Left lung (tissue), 10 donors: Measurements from ENCODE around the gene USP12. TPM values are rescaled to one million over a fixed set of nuclear protein-coding genes. Genes with fewer than 3 reads are reported as not detected.
"Not testable (repeated sequence)": the region's sequence is repeated elsewhere in the genome, so short reads cannot be mapped to it uniquely, and the experiment has no call there.

Experiments used
- ATAC-seq: fragments of 200-7000 bp; cut with Tn5 transposase; one replicate; pipeline ENCODE4 v1.9.1; 2020; ENCODE audit warnings: moderate library complexity
- DNase-seq, 4 donors: peaks; one replicate each; pipeline ENCODE4 v3.0.0-alpha.2; 2013 to 2020
- H3K27ac ChIP-seq, 2 donors: fragments of 200-600 bp; sonication (generic) in 1 of 2; one replicate each; pipeline versions ENCODE4 v1.5.0 to v1.8.0; 2020 to 2021
- H3K27me3 ChIP-seq, 2 donors: fragments of 200-600 bp; sonication (generic) in 1 of 2; one replicate each; pipeline versions ENCODE4 v1.5.0 to v1.8.0; 2020 to 2021
- H3K36me3 ChIP-seq, 2 donors: fragments of 200-600 bp; sonication (generic) in 1 of 2; one replicate each; pipeline versions ENCODE4 v1.5.0 to v1.8.0; 2020 to 2021
- H3K4me1 ChIP-seq, 2 donors: fragments of 200-600 bp; one replicate each; pipeline ENCODE4 v1.8.0; 2021
- H3K4me3 ChIP-seq, 2 donors: fragments of 200-600 bp; sonication (generic) in 1 of 2; one replicate each; pipeline versions ENCODE4 v1.5.0 to v1.8.0; 2020 to 2021; ENCODE audit warnings: mild to moderate bottlenecking in 1 of 2
- H3K9me3 ChIP-seq, 2 donors: fragments of 200-600 bp; sonication (generic) in 1 of 2; one replicate each; pipeline versions ENCODE4 v1.5.0 to v1.8.0; 2020 to 2021
- intact Hi-C, 2 donors: fragments of 100-400 bp; cut with DNase I; formaldehyde crosslinking; loops; one replicate each; pipeline versions ENCODE4 v1.11.2 to v1.14.2; 2022
- polyA plus RNA-seq, 6 donors: library from polyadenylated mRNA; unstranded; fragments of 120-200 nt; gene quantifications; one replicate each; pipeline ENCODE4 v1.2.1, GENCODE V29; 2013; ENCODE audit not compliant: insufficient read length in 6 of 6
- total RNA-seq, 2 donors: library from RNA; stranded (reverse); fragmentation: NEBNext Ultra II Directional; extraction: Animal tissue kit (Norgen Biotek cat#: 25700); gene quantifications; one replicate each; pipeline ENCODE4 v1.2.1, GENCODE V29; 2021
- TF ChIP-seq, protein P1 (sequence below), 2 donors: fragments of 200-600 bp; sonication (generic) in 1 of 2; IDR thresholded peaks; one replicate each; pipeline versions ENCODE4 v1.5.0 to v1.8.0; 2021; ENCODE audit warnings: antibody characterized with exemption in 2 of 2
- donor health status: DM: no; HTN: yes; CAD: no.
- donor health status: DM: no; HTN: no; CAD: no.

Gene USP12
- total and polyA plus RNA-seq, 8 donors, result 22.8 to 44.4 (median 38.8) TPM

DNA sequence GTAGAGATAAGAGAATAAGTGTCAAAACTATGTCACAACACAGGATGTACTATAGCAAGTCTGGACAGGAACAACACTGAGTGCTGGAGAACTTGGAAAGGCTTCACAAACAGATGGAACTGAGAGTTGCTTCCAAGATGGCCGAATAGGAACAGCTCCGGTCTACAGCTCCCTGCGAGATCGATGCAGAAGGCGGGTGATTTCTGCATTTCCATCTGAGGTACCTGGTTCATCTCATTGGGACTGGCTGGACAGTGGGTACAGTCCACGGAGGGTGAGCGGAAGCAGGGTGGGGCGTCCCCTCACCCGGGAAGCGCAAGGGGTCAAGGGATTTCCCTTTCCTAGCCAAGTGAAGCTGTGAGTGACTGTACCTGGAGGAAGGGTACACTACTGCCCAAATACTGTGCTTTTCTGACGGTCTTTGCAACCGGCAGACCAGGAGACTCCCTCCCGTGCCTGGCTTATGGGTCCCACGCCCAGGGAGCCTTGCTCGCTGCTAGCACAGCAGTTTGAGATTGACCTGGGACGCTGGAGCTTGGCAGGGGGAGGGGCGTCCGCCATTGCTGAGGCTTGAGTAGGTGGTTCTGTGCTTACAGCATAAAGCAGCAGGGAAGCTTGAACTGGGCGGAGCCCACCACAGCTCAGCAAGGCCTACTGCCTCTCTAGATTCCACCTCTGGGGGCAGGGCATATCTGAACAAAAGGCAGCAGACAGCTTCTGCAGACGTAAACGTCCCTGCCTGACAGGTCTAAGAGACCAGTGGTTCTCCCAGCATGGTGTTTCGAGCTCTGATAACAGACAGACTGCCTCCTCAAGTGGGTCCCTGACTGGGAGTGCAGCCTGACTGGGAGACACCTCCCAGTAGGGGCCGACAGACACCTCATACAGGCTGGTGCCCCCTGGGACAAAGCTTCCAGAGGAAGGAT is 46.0 kb downstream of the USP12 start:
- intact Hi-C loops, result no loop called here
- TF ChIP-seq, protein P1, sequence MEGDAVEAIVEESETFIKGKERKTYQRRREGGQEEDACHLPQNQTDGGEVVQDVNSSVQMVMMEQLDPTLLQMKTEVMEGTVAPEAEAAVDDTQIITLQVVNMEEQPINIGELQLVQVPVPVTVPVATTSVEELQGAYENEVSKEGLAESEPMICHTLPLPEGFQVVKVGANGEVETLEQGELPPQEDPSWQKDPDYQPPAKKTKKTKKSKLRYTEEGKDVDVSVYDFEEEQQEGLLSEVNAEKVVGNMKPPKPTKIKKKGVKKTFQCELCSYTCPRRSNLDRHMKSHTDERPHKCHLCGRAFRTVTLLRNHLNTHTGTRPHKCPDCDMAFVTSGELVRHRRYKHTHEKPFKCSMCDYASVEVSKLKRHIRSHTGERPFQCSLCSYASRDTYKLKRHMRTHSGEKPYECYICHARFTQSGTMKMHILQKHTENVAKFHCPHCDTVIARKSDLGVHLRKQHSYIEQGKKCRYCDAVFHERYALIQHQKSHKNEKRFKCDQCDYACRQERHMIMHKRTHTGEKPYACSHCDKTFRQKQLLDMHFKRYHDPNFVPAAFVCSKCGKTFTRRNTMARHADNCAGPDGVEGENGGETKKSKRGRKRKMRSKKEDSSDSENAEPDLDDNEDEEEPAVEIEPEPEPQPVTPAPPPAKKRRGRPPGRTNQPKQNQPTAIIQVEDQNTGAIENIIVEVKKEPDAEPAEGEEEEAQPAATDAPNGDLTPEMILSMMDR (IDR thresholded peaks at IDR 0.05), result no peak
- Histone ChIP-seq H3K36me3 (no peaks in the 10 kb centered on the region), H3K9me3 (peaks cover 0 to 24% of the 10 kb centered on the region in 2 donors), H3K4me3 (no peak overlapping the region), H3K4me1 (peaks cover 3 to 45% of the 10 kb centered on the region in 2 donors), H3K27me3 (no peaks in the 10 kb centered on the region), H3K27ac (no peak overlapping the region)
- ATAC-seq, result no peak
- DNase-seq, result no peak

DNA sequence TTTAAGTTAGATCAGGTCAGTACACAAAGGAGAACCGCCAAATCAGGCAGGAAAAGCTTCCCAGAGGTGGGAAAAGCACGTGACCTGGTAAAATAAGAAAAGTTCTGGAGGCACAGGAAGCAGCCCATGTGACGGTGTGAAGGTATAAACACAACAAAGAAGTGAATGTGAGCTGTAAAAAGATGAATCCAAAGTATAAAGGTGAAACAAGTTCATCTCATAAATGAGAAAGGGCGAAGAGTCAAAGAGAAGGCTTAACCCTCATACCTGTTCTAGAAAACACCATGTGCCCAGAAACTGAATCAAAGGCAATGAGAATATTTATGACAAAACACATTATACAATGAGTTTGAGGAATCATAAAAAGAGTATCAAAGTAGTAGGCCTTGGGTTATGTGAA is 47.0 kb downstream of the USP12 start:
- DNase-seq (no peak), ATAC-seq (no peak)
- Histone ChIP-seq H3K4me3 (no peak overlapping the region), H3K4me1 (peaks cover 0 to 46% of the 10 kb centered on the region in 2 donors), H3K36me3 (no peaks in the 10 kb centered on the region), H3K27ac (no peak overlapping the region), H3K27me3 (no peaks in the 10 kb centered on the region), H3K9me3 (peaks cover 0 to 21% of the 10 kb centered on the region in 2 donors)
- intact Hi-C loops, result no loop called here
- TF ChIP-seq, protein P1 (IDR thresholded peaks at IDR 0.05), result no peak

DNA sequence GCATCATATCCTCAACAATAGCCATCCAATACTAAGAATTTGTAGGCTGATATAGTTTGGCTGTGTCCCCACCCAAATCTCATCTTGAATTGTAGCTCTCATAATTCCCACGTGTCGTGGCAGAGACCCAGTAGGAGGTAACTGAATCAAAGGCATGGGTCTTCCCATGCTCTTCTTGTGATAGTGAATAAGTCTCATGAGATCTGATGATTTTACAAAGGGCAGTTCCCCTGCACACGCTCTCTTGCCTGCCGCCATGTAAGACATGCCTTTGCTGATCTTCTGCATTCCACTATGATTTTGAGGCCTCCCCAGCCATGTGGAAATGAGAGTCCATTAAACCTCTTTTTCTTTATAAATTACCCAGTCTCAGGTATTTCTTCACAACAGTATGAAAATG is 48.2 kb downstream of the USP12 start:
- Histone ChIP-seq H3K4me1 (peaks cover 0 to 44% of the 10 kb centered on the region in 2 donors), H3K9me3 (peaks cover 0 to 21% of the 10 kb centered on the region in 2 donors)
- ATAC-seq, H3K4me3 ChIP-seq, H3K27ac ChIP-seq, DNase-seq, intact Hi-C loops, H3K27me3 ChIP-seq, H3K36me3 ChIP-seq: not testable (repeated sequence)

DNA sequence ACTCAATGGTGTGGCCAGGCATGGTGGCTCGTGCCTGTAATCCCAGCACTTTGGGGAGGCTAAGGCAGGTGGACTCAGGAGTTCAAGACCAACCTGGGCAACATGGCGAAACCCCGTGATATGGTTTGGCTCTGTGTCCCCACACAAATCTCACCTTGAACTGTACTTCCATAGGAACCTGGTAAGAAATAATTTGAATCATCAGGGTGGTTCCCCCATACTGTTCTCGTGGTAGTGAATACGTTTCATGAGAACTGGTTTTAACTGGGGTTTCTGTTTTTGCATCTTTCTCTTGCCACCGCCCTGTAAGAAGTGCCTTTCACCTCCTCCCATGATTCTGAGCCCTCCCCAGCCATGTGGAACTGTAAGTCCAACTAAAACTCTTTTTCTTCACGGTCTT is 49.6 kb downstream of the USP12 start:
- TF ChIP-seq, protein P1 (IDR thresholded peaks at IDR 0.05), result no peak
- intact Hi-C loops, result no loop called here
- DNase-seq (no peak), ATAC-seq (no peak)
- Histone ChIP-seq H3K27ac (no peak overlapping the region), H3K36me3 (no peaks in the 10 kb centered on the region), H3K4me1 (peaks cover 0 to 32% of the 10 kb centered on the region in 2 donors), H3K4me3 (no peak overlapping the region), H3K27me3 (no peaks in the 10 kb centered on the region), H3K9me3 (peaks cover 0 to 21% of the 10 kb centered on the region in 2 donors)

DNA sequence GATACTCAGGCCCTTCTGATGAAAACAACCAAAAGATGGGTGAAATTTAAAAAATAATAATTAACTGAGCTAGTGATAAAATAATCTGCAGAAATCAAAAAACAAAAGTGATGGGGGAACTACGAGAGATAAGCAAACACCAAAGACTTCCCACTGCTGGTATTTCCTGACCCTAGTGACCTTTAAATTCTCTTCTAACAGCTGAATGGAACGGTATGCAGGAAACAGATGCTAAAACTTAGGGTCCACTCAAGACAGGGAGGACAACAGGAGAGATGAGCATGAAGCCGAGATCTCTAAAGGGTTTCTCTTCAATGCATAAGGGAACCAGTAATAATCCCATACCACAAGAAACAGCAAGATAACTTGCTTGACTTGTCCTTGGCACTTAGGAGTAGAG is 50.8 kb downstream of the USP12 start:
- intact Hi-C loops, result no loop called here

More for the DNA sequence above, 50.8 kb downstream of the USP12 start:
- peaks cover 0 to 5% of the 10 kb centered on the region in 2 donors for H3K36me3 ChIP-seq
- no peak overlapping the region for H3K4me3 ChIP-seq
- TF ChIP-seq, protein P1 (IDR thresholded peaks at IDR 0.05), result no peak
- no peaks in the 10 kb centered on the region for H3K27me3 ChIP-seq
- H3K9me3 ChIP-seq, result peaks cover 0 to 21% of the 10 kb centered on the region in 2 donors
- peaks cover 0 to 26% of the 10 kb centered on the region in 2 donors for H3K4me1 ChIP-seq
- H3K27ac ChIP-seq, result no peak overlapping the region
- no peak for DNase-seq
- ATAC-seq, result no peak
